ENCODE data around the gene EDC4. TPM values are rescaled to one million over a fixed set of nuclear protein-coding genes. Genes with fewer than 3 reads are reported as not detected.

Gene EDC4
- total and polyA plus RNA-seq, 2 of the 13 experiments (the other 11 are each of a cell fraction or from before 2014, with no cell fraction given): 51.4 to 59.1 TPM

GRCh38 chr16:67833030-67833414 is 39.8 kb upstream of the EDC4 start (continued):
- TF ChIP-seq ZNF414 (CRISPR knock-in tag; IDR thresholded peaks at IDR 0.05) (no peak), ZNF691 (CRISPR knock-in tag; IDR thresholded peaks at IDR 0.05; ENCODE audit: borderline replicate concordance, low read depth) (no peak), NCOR1 (IDR thresholded peaks at IDR 0.05; ENCODE audit: borderline replicate concordance, low read length) (no peak), ZNF383 (CRISPR knock-in tag; IDR thresholded peaks at IDR 0.05; ENCODE audit: borderline replicate concordance) (no peak), HMGXB3 (CRISPR knock-in tag; IDR thresholded peaks at IDR 0.05; ENCODE audit: borderline replicate concordance) (no peak), BRF2 (CRISPR knock-in tag; IDR thresholded peaks at IDR 0.05) (no peak), KDM6A (CRISPR knock-in tag; IDR thresholded peaks at IDR 0.05; ENCODE audit: low read depth) (no peak), HNF4G (IDR thresholded peaks at IDR 0.05; ENCODE audit: borderline replicate concordance, low read depth, low read length) (no peak), HNF4G (CRISPR knock-in tag; IDR thresholded peaks at IDR 0.05; ENCODE audit: borderline replicate concordance, low read depth) (no peak), ZMYM4 (CRISPR knock-in tag; IDR thresholded peaks at IDR 0.05) (no peak), ZNF558 (CRISPR knock-in tag; IDR thresholded peaks at IDR 0.05; ENCODE audit: borderline replicate concordance) (no peak), ZNF550 (CRISPR knock-in tag; IDR thresholded peaks at IDR 0.05; ENCODE audit: borderline replicate concordance) (peak; percentile 67; the same call in 1 of the 2 replicates), HDAC2 (CRISPR knock-in tag; IDR thresholded peaks at IDR 0.05) (no peak), NR2F6 (IDR thresholded peaks at IDR 0.05) (no peak), NR2F6 (CRISPR knock-in tag; IDR thresholded peaks at IDR 0.05) (no peak), ZBTB2 (CRISPR knock-in tag; IDR thresholded peaks at IDR 0.05; ENCODE audit: low read depth) (no peak), HNRNPH1 (optimal IDR thresholded peaks at IDR 0.05; ENCODE audit: low read depth, low read length) (no peak), BORCS8-MEF2B (CRISPR knock-in tag; IDR thresholded peaks at IDR 0.05) (no peak), ZNF580 (CRISPR knock-in tag; IDR thresholded peaks at IDR 0.05; ENCODE audit: borderline replicate concordance, low read depth) (no peak), ZFP41 (CRISPR knock-in tag; IDR thresholded peaks at IDR 0.05; ENCODE audit: borderline replicate concordance) (no peak), PITX1 (CRISPR knock-in tag; IDR thresholded peaks at IDR 0.05) (no peak), AGO1 (IDR thresholded peaks at IDR 0.05; ENCODE audit: low read depth, low read length, poor library complexity, severe bottlenecking) (no peak)
